H1 (cell line): ENCODE results near the gene TP53BP1.

Source experiments
- CTCF ChIP-seq, 3 experiments: IDR thresholded peaks; 1 replicate in 2 of 3; 2 replicates in 1 of 3; pipeline versions ENCODE4 v1.5.1 to v1.6.1; 2011; ENCODE audit warnings: low read length in 3 of 3, mild to moderate bottlenecking in 3 of 3, inconsistent platforms in 2 of 3, low read depth in 1 of 3, moderate library complexity in 1 of 3; ENCODE audit not compliant: insufficient read depth in 1 of 3; ENCODE audit errors: control extremely low read depth in 1 of 3
- SAP30 ChIP-seq: fragments of 300-600 bp; sonication (generic); IDR thresholded peaks from 2 replicates; pipeline ENCODE4 v1.7.1; 2012; ENCODE audit warnings: low read length, moderate library complexity, mild to moderate bottlenecking, inconsistent platforms; ENCODE audit not compliant: insufficient read depth, insufficient replicate concordance

- TF ChIP-seq SAP30 (no peak), CTCF (IDR thresholded peaks at IDR 0.05; ENCODE audit: control extremely low read depth in 1 of 3, insufficient read depth in 1 of 3, low read depth in 1 of 3, low read length in 3 of 3) (no peak)
Measured at GRCh38 chr15:43446344-43446743, 46.6 kb downstream of the TP53BP1 start.
